ENCODE data around the gene ZNF747. TPM values are rescaled to one million over a fixed set of nuclear protein-coding genes. Genes with fewer than 3 reads are reported as not detected.
"Not testable (repeated sequence)": the region's sequence is repeated elsewhere in the genome, so short reads cannot be mapped to it uniquely, and the experiment has no call there.

The ZNF747 gene
- total RNA-seq, 4 donors from 2014 or later = 13.6 to 30.7 (median 21.8) TPM

GRCh38 chr16:30548416-30549253 is 14.0 kb upstream of the ZNF747 start:
- TF ChIP-seq CTCF (IDR thresholded peaks at IDR 0.05) (no peak), POLR2A (IDR thresholded peaks at IDR 0.05) (no peak)
- Histone ChIP-seq H3K9me3 (no peaks in the 10 kb centered on the region), H3K4me1 (no peaks in the 10 kb centered on the region), H3K27ac (no peak overlapping the region), H3K4me3 (replicated peaks in 1 of 3) (no peak overlapping the region), H3K27me3 (no peaks in the 10 kb centered on the region), H3K36me3 (no peaks in the 10 kb centered on the region)
- 77 to 78% methylated on average over 8 of the region's 8 CpGs for WGBS, 2 donors
- intact Hi-C loops (cut with DNase I) = no loop called here
- no peak for DNase-seq

- H3K36me3 ChIP-seq = no peaks in the 10 kb centered on the region
- no peak overlapping the region for H3K27ac ChIP-seq
- H3K4me1 ChIP-seq = no peaks in the 10 kb centered on the region
- WGBS, 2 donors = 82 to 83% methylated on average over 8 of the region's 8 CpGs
- H3K9me3 ChIP-seq = no peaks in the 10 kb centered on the region
- intact Hi-C loops (cut with DNase I) = no loop called here
- DNase-seq = no peak
- no peak overlapping the region for H3K4me3 ChIP-seq (replicated peaks in 1 of 3)
- TF ChIP-seq CTCF (IDR thresholded peaks at IDR 0.05) (no peak), POLR2A (IDR thresholded peaks at IDR 0.05) (no peak)
- H3K27me3 ChIP-seq = no peaks in the 10 kb centered on the region
Observed at GRCh38 chr16:30546115-30546514, 11.5 kb upstream of the ZNF747 start.

DNA sequence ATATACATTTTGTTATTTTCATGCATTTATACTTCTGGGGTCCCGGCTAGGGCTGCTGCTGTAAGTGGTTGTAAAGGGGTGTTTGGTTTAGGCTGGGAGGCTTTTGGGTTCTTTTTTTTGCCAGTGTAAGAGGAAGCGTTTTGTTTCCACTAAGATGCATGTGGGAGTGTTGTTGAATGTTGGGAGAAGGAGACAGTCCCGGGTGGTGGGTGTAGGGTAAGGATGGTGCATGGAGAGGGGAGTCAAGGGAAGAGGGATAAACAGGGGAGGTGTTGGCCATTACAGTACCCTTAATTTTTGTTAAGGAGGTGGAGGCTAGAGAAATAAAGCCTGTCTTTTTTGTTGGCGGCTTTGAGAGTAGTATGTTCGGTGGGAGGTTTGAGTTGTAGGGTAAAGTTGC is 8.4 kb upstream of the ZNF747 start:
- WGBS, 2 donors = 79 to 81% methylated on average over 5 of the region's 5 CpGs

GRCh38 chr16:30541502-30542329 is 7.1 kb upstream of the ZNF747 start:
- intact Hi-C loops (cut with DNase I) = no loop called here
- TF ChIP-seq POLR2A (IDR thresholded peaks at IDR 0.05) = no peak
- no peak for TF ChIP-seq CTCF (IDR thresholded peaks at IDR 0.05)
- no peaks in the 10 kb centered on the region for H3K9me3 ChIP-seq

More for the DNA sequence above, 8.4 kb upstream of the ZNF747 start:
- no peak overlapping the region for H3K27ac ChIP-seq
- H3K27me3 ChIP-seq = no peaks in the 10 kb centered on the region
- H3K36me3 ChIP-seq = no peaks in the 10 kb centered on the region
- no peak overlapping the region for H3K4me3 ChIP-seq (replicated peaks in 1 of 3)
- TF ChIP-seq CTCF (IDR thresholded peaks at IDR 0.05) = no peak
- no peak for TF ChIP-seq POLR2A (IDR thresholded peaks at IDR 0.05)
- H3K9me3 ChIP-seq = no peaks in the 10 kb centered on the region
- DNase-seq = no peak
- no peaks in the 10 kb centered on the region for H3K4me1 ChIP-seq
- intact Hi-C loops (cut with DNase I) = no loop called here

DNA sequence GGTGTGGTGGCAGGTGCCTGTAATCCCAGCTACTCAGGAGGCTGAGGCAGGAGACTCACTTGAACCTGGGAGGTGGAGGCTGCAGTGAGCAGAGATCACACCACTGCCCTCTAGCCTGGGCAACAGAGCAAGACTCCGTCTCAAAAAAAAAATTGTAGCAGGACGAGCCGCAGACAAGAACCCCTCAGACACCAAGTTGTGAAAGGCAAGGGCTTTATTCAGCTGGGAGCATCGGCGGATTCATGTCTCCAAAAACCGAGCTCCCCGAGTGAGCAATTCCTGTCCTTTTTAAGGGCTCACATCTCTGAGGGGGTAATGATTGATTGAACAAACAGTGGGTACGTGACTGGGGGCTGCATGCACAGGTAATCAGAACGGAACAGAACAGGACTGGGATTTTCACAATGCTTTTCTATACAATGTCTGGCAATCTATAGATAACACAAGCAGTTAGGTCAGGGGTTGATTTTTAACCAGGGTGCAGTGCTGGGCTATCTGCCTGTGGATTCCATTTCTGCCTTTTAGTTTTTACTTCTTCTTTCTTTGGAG is 6.3 kb upstream of the ZNF747 start:
- H3K9me3 ChIP-seq; H3K27ac ChIP-seq; DNase-seq; H3K4me1 ChIP-seq; intact Hi-C loops (cut with DNase I); H3K27me3 ChIP-seq; H3K4me3 ChIP-seq (replicated peaks in 1 of 3); H3K36me3 ChIP-seq: not testable (repeated sequence)
- WGBS, 2 donors = 73 to 82% methylated on average over 9 of the region's 9 CpGs

More at GRCh38 chr16:30541502-30542329, 7.1 kb upstream of the ZNF747 start:
- H3K36me3 ChIP-seq = no peaks in the 10 kb centered on the region
- no peak overlapping the region for H3K4me3 ChIP-seq (replicated peaks in 1 of 3)
- H3K4me1 ChIP-seq = no peaks in the 10 kb centered on the region
- no peak for DNase-seq
- WGBS, 2 donors = 68% methylated on average over 10 of the region's 10 CpGs
- no peaks in the 10 kb centered on the region for H3K27me3 ChIP-seq
- no peak overlapping the region for H3K27ac ChIP-seq

GRCh38 chr16:30539986-30540526 is 5.4 kb upstream of the ZNF747 start:
- not testable (repeated sequence) for H3K9me3 ChIP-seq; H3K27me3 ChIP-seq; H3K4me3 ChIP-seq (replicated peaks in 1 of 3); DNase-seq; H3K36me3 ChIP-seq; H3K27ac ChIP-seq
- intact Hi-C loops (cut with DNase I) = loop anchor here (5.0 to 10.0 kb wide), 2 partner anchors 32 to 95 kb away; partner anchors contain the start of gene ZNF688
- peaks cover 8 to 11% of the 10 kb centered on the region in 2 donors for H3K4me1 ChIP-seq
- WGBS, 2 donors = 82 to 93% methylated on average over 13 of the region's 13 CpGs
